CD14-positive monocyte (primary cell): ENCODE measurements around the gene SORBS2. TPM values are rescaled to one million over a fixed set of nuclear protein-coding genes. Genes with fewer than 3 reads are reported as not detected.

Experiments
- DNase-seq, 3 donors: peaks; one replicate each; pipeline ENCODE4 v3.0.0-alpha.2; 2011 to 2022
- H2AFZ ChIP-seq: 2 replicates; pipeline ENCODE4 v1.6.0; 2012; ENCODE audit warnings: mild to moderate bottlenecking, low read depth, low read length, inconsistent platforms; ENCODE audit not compliant: insufficient read depth, poor library complexity, severe bottlenecking
- H3K27ac ChIP-seq, 2 donors: 1 replicate in 1 of 2; 2 replicates in 1 of 2; pipeline ENCODE4 v1.5.1; 2012 to 2013; ENCODE audit warnings: low read length in 2 of 2, control low read depth in 1 of 2, inconsistent platforms in 1 of 2, low read depth in 1 of 2, mild to moderate bottlenecking in 1 of 2
- H3K27me3 ChIP-seq, 2 donors: one replicate each; pipeline versions ENCODE4 v1.6.0 to v1.6.1; 2011 to 2013; ENCODE audit warnings: low read length in 2 of 2; ENCODE audit not compliant: control insufficient read depth in 2 of 2, insufficient read depth in 2 of 2
- H3K36me3 ChIP-seq, 2 donors: replicated peaks in 1 of 2; 1 replicate in 1 of 2; 2 replicates in 1 of 2; pipeline versions ENCODE4 v1.5.1 to v1.6.1; 2012 to 2013; ENCODE audit warnings: low read length in 2 of 2, control low read depth in 1 of 2, inconsistent platforms in 1 of 2, mild to moderate bottlenecking in 1 of 2; ENCODE audit not compliant: insufficient read depth in 2 of 2, control insufficient read depth in 1 of 2
- H3K4me1 ChIP-seq, 2 donors: 1 replicate in 1 of 2; 2 replicates in 1 of 2; pipeline versions ENCODE4 v1.5.1 to v1.6.1; 2012 to 2013; ENCODE audit warnings: low read length in 2 of 2, control low read depth in 1 of 2, inconsistent platforms in 1 of 2, mild to moderate bottlenecking in 1 of 2, moderate library complexity in 1 of 2; ENCODE audit not compliant: insufficient read depth in 2 of 2, control insufficient read depth in 1 of 2
- H3K4me2 ChIP-seq: replicated peaks from 2 replicates; pipeline ENCODE3; 2012; ENCODE audit warnings: low read length, moderate library complexity, mild to moderate bottlenecking; ENCODE audit not compliant: poor library complexity, severe bottlenecking; ENCODE audit errors: extremely low read depth
- H3K4me3 ChIP-seq, 3 experiments: fragments of 200-600 bp in 1 of 3; sonication (generic) in 1 of 3; replicated peaks in 1 of 3; 1 replicate in 2 of 3; 2 replicates in 1 of 3; pipeline ENCODE4 v1.5.1; 2011 to 2013; ENCODE audit warnings: low read length in 3 of 3, mild to moderate bottlenecking in 3 of 3, control low read depth in 2 of 3, low read depth in 2 of 3, inconsistent platforms in 1 of 3, moderate library complexity in 1 of 3
- H3K79me2 ChIP-seq: 2 replicates; pipeline ENCODE4 v1.6.0; 2012; ENCODE audit warnings: mild to moderate bottlenecking, control low read depth, inconsistent platforms, low read length, moderate library complexity; ENCODE audit not compliant: insufficient read depth
- H3K9ac ChIP-seq: 2 replicates; pipeline ENCODE4 v1.6.0; 2017; ENCODE audit warnings: low read length, mild to moderate bottlenecking; ENCODE audit not compliant: insufficient read depth, poor library complexity, severe bottlenecking
- H3K9me3 ChIP-seq, 2 donors: replicated peaks in 1 of 2; 1 replicate in 1 of 2; 2 replicates in 1 of 2; pipeline versions ENCODE4 v1.5.1 to v1.6.1; 2012 to 2013; ENCODE audit warnings: low read length in 2 of 2, control low read depth in 1 of 2; ENCODE audit not compliant: control insufficient read depth in 1 of 2, insufficient read depth in 1 of 2
- H4K20me1 ChIP-seq: 2 replicates; pipeline ENCODE4 v1.6.0; 2012; ENCODE audit warnings: mild to moderate bottlenecking, low read length, control low read depth, moderate library complexity; ENCODE audit not compliant: insufficient read depth
- H3K27ac Mint-ChIP-seq, 7 donors: one replicate each; pipeline ENCODE4 v1.8.0; 2020; ENCODE audit warnings: mild to moderate bottlenecking in 7 of 7, mixed read lengths in 7 of 7, moderate library complexity in 6 of 7, inconsistent platforms in 2 of 7
- H3K27me3 Mint-ChIP-seq, 3 donors: one replicate each; pipeline ENCODE4 v1.8.0; 2021 to 2022; ENCODE audit warnings: low read depth in 3 of 3, mild to moderate bottlenecking in 3 of 3, mixed read lengths in 3 of 3, moderate library complexity in 3 of 3, inconsistent platforms in 1 of 3
- H3K36me3 Mint-ChIP-seq, 2 donors: one replicate each; pipeline ENCODE4 v1.8.0; 2020; ENCODE audit warnings: mixed read lengths in 2 of 2, inconsistent platforms in 1 of 2, mild to moderate bottlenecking in 1 of 2
- H3K4me1 Mint-ChIP-seq: one replicate; pipeline ENCODE4 v1.8.0; 2020; ENCODE audit warnings: mild to moderate bottlenecking, mixed read lengths
- H3K4me3 Mint-ChIP-seq, 2 donors: one replicate each; pipeline ENCODE4 v1.8.0; 2020; ENCODE audit warnings: mild to moderate bottlenecking in 2 of 2, mixed read lengths in 2 of 2, moderate library complexity in 1 of 2
- H3K9me3 Mint-ChIP-seq, 7 donors: one replicate each; pipeline ENCODE4 v1.8.0; 2020 to 2022; ENCODE audit warnings: mixed read lengths in 7 of 7, mild to moderate bottlenecking in 6 of 7, moderate library complexity in 6 of 7, inconsistent platforms in 2 of 7
- WGBS: methylation state at CpG from one replicate; pipeline ENCODE4 v1.1.5; 2013; ENCODE audit warnings: missing lambda C conversion rate; ENCODE audit not compliant: insufficient coverage; 5-methylcytosine and 5-hydroxymethylcytosine counted together
- intact Hi-C, 2 donors: fragments of 100-400 bp; cut with micrococcal nuclease; formaldehyde crosslinking; loops; one replicate each; pipeline versions ENCODE4 v1.15.0 to v1.15.1; 2023
- polyA plus RNA-seq, 3 donors: library from polyadenylated mRNA; depleted of rRNA in 1 of 3; unstranded in 2 of 3; stranded (reverse) in 1 of 3; fragments of 300-500 nt in 2 of 3; fragments of >200 nt in 1 of 3; fragmentation: Illumina TruSeq in 2 of 3; gene quantifications; 1 replicate in 2 of 3; 2 replicates in 1 of 3; pipeline ENCODE4 v1.2.3, GENCODE V29; 2012 to 2021
- TF ChIP-seq, protein P1 (sequence below): fragments of 200-600 bp; IDR thresholded peaks from one replicate; pipeline ENCODE4 v1.8.0; 2022; ENCODE audit warnings: antibody characterized with exemption, mild to moderate bottlenecking

Gene SORBS2
- polyA plus RNA-seq, 3 donors: not detected

DNA sequence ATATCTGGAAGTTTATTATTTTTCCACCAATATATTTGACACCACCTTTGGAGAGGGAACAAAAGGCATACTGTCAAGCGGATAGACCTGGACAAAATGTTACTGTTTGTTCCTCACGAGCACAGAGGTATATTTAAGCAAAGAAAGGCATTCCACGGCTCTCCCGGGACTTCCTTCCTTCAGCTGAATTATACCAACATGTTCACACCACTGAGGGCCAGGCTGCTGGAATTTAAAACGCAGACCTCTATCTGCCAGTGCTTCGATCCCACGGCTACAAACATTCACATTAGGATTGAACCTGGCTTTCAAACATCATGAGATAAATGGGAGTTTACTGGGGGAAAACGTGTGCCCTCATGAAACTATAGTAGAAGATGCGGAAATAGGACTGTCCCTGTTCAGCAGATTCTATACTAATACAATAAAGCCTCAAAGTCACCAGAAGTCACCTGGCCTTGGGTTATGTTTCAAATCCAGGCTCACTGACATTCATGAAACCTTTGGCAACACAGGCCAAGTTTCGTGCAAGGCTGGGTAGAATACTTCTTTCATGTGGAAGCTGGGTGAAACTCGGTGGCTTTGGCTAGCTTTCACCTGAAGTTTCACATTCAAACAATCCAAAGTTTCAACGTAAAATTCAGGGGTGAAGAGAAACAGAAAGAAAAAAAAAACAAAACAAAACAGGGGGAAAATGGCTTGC, 39.5 kb downstream of the SORBS2 start:
- no peak overlapping the region for H2AFZ ChIP-seq
- no peak overlapping the region for H3K27ac ChIP-seq

DNA sequence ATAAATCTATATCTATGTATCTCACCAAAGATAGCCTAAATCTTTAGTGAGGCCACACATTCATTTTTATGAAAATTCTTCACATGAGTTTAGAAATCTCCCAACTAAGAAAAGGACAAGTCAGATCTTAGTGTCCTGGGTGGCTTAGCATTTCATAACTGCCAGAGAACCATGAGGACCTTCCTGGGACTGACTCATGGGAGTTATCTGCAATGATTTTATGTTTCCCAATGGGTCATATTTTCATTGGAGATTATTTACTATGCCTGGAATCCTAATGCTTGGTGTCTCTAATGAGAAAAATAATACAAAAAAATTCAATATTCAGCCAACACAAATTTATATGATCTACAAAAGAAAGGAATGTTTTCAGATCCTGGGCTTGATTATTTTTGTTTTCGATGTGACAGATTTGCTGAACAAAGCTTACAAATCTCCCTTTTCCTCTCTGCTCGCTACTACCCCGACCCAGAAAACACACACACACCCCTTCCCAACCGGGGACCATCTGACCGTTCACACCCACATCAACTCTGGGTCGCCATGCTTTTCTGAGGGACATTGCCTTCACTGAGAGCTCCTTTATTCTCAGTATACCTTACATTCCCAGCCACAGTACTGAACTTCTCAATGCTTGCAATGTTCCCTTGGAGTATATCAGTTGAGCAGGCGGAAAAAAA, 40.1 kb downstream of the SORBS2 start:
- Histone ChIP-seq H3K4me3 (no peak overlapping the region), H3K4me2 (no peak overlapping the region), H3K4me1 (no peaks in the 10 kb centered on the region), H3K36me3 (no peaks in the 10 kb centered on the region), H4K20me1 (no peaks in the 10 kb centered on the region), H3K9me3 (no peaks in the 10 kb centered on the region), H3K79me2 (no peaks in the 10 kb centered on the region), H3K9ac (no peak overlapping the region), H2AFZ (no peak overlapping the region), H3K27me3 (peaks cover 8 to 14% of the 10 kb centered on the region in 2 donors), H3K27ac (no peak overlapping the region)
- Mint-ChIP-seq H3K36me3 (no peaks in the 10 kb centered on the region), H3K4me1 (peaks cover 4% of the 10 kb centered on the region), H3K27ac (no peak overlapping the region), H3K27me3 (peaks cover 1 to 26% (median 4%) of the 10 kb centered on the region in 3 donors), H3K9me3 (peaks cover 0 to 12% (median 2%) of the 10 kb centered on the region in 7 donors), H3K4me3 (no peak overlapping the region)
- intact Hi-C loops: no loop called here
- DNase-seq: no peak
- TF ChIP-seq, protein P1, sequence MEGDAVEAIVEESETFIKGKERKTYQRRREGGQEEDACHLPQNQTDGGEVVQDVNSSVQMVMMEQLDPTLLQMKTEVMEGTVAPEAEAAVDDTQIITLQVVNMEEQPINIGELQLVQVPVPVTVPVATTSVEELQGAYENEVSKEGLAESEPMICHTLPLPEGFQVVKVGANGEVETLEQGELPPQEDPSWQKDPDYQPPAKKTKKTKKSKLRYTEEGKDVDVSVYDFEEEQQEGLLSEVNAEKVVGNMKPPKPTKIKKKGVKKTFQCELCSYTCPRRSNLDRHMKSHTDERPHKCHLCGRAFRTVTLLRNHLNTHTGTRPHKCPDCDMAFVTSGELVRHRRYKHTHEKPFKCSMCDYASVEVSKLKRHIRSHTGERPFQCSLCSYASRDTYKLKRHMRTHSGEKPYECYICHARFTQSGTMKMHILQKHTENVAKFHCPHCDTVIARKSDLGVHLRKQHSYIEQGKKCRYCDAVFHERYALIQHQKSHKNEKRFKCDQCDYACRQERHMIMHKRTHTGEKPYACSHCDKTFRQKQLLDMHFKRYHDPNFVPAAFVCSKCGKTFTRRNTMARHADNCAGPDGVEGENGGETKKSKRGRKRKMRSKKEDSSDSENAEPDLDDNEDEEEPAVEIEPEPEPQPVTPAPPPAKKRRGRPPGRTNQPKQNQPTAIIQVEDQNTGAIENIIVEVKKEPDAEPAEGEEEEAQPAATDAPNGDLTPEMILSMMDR: no peak
- WGBS: 93% methylated on average over 3 of the region's 7 CpGs

More for the DNA sequence above, 39.5 kb downstream of the SORBS2 start:
- H3K36me3 ChIP-seq: no peaks in the 10 kb centered on the region
- H3K4me3 ChIP-seq: no peak overlapping the region
- Mint-ChIP-seq H3K4me3 (no peak overlapping the region), H3K27me3 (peaks cover 1 to 26% (median 2%) of the 10 kb centered on the region in 3 donors), H3K27ac (no peak overlapping the region), H3K4me1 (peaks cover 4% of the 10 kb centered on the region), H3K36me3 (no peaks in the 10 kb centered on the region), H3K9me3 (peaks cover 0 to 12% (median 2%) of the 10 kb centered on the region in 7 donors)
- DNase-seq: no peak
- intact Hi-C loops: no loop called here
- H3K9me3 ChIP-seq: no peaks in the 10 kb centered on the region
- H3K9ac ChIP-seq: no peak overlapping the region
- 100% methylated on average over 2 of the region's 12 CpGs for WGBS
- peaks cover 8 to 14% of the 10 kb centered on the region in 2 donors for H3K27me3 ChIP-seq
- no peaks in the 10 kb centered on the region for H3K79me2 ChIP-seq
- TF ChIP-seq, protein P1: no peak
- no peaks in the 10 kb centered on the region for H3K4me1 ChIP-seq
- H4K20me1 ChIP-seq: no peaks in the 10 kb centered on the region
- no peak overlapping the region for H3K4me2 ChIP-seq
